HG03196 (cell line): ENCODE results near the gene PYDC1.
"Not testable (repeated sequence)": the region's sequence is repeated elsewhere in the genome, so short reads cannot be mapped to it uniquely, and the experiment has no call there.

ENCODE experiments used
- ATAC-seq: cut with Tn5 transposase; IDR thresholded peaks from one replicate; pipeline ENCODE4 v1.9.1; 2021; ENCODE audit not compliant: unreplicated experiment

PYDC1 gene

DNA sequence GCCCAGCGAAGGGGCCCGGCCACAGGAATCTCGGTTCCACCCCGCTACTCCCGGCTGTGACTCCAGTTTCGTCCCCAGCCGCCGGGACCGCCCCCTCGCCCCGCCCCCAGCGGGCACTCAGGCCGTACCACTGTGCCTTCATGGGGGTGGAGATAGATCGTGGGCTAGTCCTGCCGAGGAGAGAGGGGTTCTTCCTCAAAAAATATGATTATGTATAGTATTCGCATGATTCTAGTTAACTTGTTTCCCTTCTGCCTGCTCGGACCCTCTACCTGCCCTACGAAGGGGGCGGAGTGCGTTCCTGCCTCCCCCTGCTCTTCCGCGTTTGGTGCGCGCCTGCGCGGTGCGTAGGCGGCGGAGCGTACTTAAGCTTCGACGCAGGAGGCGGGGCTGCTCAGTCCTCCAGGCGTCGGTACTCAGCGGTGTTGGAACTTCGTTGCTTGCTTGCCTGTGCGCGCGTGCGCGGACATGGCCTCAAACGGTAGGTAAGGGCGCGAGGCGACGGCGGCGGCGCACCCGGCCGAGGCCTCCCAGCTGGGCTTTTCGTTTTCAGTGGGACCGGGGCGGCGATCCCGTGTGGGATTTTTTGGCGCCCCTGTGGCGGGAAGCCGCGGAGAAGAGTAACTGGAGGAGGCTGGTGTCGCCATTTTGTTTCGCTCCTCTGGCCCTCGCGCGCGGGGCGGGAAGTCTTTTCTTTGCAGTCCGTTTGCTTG is 37.0 kb downstream of the PYDC1 start, which contains the start of gene FUS:
Gene FUS (plus strand): TSS at position 393 of the 713 bp plus-strand sequence. CDS start 76 bp downstream, at position 469.
- ATAC-seq, result peak; percentile 56

DNA sequence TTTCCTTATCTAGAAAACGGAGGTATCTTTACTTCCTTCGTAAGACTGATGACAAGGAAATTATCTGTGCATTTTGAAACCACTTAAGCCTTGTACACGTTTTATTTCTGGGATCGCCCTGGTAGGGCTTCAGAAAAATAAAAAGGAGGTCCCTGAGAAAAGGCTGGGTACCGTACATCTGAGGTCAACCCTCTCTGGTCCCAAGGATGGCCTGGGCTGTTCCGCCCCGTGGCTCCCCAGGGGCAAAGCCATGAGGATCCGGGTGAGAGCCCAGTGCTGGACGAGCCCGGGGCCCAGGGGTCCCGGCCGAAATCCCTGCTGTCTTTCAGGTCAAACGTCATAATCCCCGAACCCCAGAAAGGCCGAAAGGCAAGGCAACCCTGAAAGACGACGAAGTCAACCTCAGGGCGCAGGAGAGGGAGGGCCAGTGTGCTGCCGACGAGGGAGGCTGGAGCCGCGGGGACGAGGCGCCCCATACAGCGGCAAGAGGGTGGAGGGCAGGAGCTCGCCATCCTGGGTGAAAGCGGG is 37.7 kb downstream of the PYDC1 start:
- ATAC-seq, result no peak

DNA sequence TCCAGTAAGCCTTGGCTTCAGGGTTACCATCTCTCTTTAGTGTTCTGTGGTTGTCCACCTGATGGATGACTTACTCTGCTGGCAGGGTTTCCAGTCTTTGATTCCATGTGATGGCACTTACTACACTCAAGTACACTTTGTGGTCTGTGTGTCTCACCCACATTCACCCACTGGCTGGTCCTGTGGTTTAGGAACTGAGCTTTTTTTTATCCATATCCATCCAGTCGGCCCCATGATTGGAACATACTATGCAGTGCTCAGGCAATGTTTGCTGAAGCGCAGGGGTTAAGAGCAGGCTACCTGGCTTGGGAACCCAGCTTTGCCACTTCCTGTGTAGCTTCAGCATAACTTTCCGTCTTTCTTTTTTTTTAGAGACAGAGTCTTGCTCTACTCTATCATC is 39.8 kb downstream of the PYDC1 start:
- no peak for ATAC-seq

DNA sequence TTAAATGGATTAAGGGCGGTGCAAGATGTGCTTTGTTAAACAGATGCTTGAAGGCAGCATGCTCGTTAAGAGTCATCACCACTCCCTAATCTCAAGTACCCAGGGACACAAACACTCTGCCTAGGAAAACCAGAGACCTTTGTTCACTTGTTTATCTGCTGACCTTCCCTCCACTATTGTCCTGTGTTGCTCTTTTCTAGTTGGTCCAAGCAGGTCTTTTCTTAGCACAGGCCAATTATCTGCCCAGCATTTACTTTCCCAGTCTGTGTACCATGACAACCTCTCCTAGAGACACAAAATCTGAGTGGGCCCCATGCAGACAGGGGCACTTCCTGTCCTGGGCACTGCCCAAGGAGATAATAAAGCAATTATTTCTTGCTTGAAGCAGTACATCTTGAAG is 46.9 kb downstream of the PYDC1 start:
- not testable (repeated sequence) for ATAC-seq

DNA sequence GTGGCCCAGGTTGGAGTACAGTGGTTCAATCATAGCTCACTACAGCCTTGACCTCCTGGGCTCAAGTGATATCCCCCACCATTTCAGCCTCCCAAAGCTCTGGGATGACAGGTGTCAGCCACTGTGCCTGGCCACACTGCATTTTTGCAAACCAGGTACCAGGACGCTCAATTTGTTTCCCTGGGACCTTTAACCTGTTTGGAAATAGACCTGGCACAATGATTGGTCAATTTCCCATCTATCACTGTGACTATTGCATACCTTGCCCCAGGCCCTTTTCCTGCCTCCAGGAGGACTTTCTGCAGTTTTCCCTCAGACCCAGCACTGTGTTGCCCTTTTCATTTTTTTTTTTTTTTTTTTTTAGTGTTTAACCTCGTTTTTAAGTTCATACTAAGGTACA is 48.1 kb downstream of the PYDC1 start:
- no peak for ATAC-seq

DNA sequence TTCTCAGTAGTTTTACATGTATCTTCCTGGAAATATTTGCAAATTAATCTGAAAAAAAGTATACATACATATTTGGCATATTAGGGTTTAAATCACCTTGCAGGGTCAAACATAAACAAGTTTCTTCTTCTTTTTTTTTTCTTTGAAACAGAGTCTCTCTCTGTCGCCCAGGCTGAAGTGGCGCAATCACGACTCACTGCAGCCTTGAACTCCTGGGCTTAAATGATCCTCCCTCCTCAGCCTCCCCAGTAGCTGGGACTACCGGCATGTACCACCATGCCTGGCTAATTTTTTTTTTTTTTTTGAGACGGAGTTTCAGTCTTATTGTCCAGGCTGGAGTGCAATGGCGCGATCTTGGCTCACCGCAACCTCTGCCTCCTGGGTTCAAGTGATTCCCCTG is 49.6 kb downstream of the PYDC1 start:
- ATAC-seq, result no peak
